GM11168 (cell line): ENCODE results near the gene LIME1.

Experiments
- in situ Hi-C: fragments of 300-500 bp; cut with MboI; formaldehyde crosslinking; loops from one replicate; pipeline ENCODE4 v1.12.0; 2022; ENCODE audit warnings: low sequenced_read_pairs; ENCODE audit not compliant: unreplicated experiment

The LIME1 gene

GRCh38 chr20:63735859-63736718 is at the start of gene LIME1:
Gene LIME1 (plus strand): TSS chr20:63736664. CDS start chr20:63737550, 886 bp downstream.
- in situ Hi-C loops: no loop called here

GRCh38 chr20:63687419-63688178 is 48.9 kb upstream of the LIME1 start:
- in situ Hi-C loops: no loop called here

- in situ Hi-C loops: no loop called here
Measured at GRCh38 chr20:63688228-63689045, 48.0 kb upstream of the LIME1 start.

GRCh38 chr20:63689046-63690002 is 47.1 kb upstream of the LIME1 start:
- in situ Hi-C loops: no loop called here

- in situ Hi-C loops: no loop called here
Measured at GRCh38 chr20:63690003-63690897, 46.2 kb upstream of the LIME1 start.

GRCh38 chr20:63690898-63691710 is 45.4 kb upstream of the LIME1 start:
- in situ Hi-C loops: no loop called here

- in situ Hi-C loops: no loop called here
Measured at GRCh38 chr20:63691711-63692435, 44.6 kb upstream of the LIME1 start.

GRCh38 chr20:63692436-63693082 is 43.9 kb upstream of the LIME1 start:
- in situ Hi-C loops: no loop called here

- in situ Hi-C loops: no loop called here
Measured at GRCh38 chr20:63693083-63693732, 43.3 kb upstream of the LIME1 start.

- in situ Hi-C loops: no loop called here
Measured at GRCh38 chr20:63693733-63694583, 42.5 kb upstream of the LIME1 start.

- in situ Hi-C loops: no loop called here
Measured at GRCh38 chr20:63694584-63695423, 41.7 kb upstream of the LIME1 start.

- in situ Hi-C loops: no loop called here
Measured at GRCh38 chr20:63695424-63696305, 40.8 kb upstream of the LIME1 start.

- in situ Hi-C loops: no loop called here
Measured at GRCh38 chr20:63696306-63696627, 40.2 kb upstream of the LIME1 start.
